PC-3 (cell line): ENCODE data around the gene AFF1.
"Not testable (repeated sequence)": the region's sequence is repeated elsewhere in the genome, so short reads cannot be mapped to it uniquely, and the experiment has no call there.

Source experiments
- CTCF ChIP-seq: fragments of 300-600 bp; sonication (generic); conservative IDR thresholded peaks from 2 replicates; pipeline ENCODE4 v1.5.1; 2017; ENCODE audit warnings: antibody characterized with exemption, low read depth, mild to moderate bottlenecking, low read length
- EZH2phosphoT487 ChIP-seq: fragments of 300-600 bp; sonication (generic); IDR thresholded peaks from 2 replicates; pipeline ENCODE4 v1.6.1; 2018; ENCODE audit warnings: mild to moderate bottlenecking, antibody characterized with exemption, low read length, borderline replicate concordance

- not testable (repeated sequence) for TF ChIP-seq CTCF, EZH2phosphoT487
These were observed 61.7 kb downstream of the AFF1 start for GRCh38 chr4:86996510-86996909.
